ENCODE data around the gene GOLGA6D. TPM values are rescaled to one million over a fixed set of nuclear protein-coding genes. Genes with fewer than 3 reads are reported as not detected.
A peak's percentile ranks its signal among the peaks of the same experiment; 100 is the strongest.
"Not testable (repeated sequence)": the region's sequence is repeated elsewhere in the genome, so short reads cannot be mapped to it uniquely, and the experiment has no call there.

Gene GOLGA6D, protein sequence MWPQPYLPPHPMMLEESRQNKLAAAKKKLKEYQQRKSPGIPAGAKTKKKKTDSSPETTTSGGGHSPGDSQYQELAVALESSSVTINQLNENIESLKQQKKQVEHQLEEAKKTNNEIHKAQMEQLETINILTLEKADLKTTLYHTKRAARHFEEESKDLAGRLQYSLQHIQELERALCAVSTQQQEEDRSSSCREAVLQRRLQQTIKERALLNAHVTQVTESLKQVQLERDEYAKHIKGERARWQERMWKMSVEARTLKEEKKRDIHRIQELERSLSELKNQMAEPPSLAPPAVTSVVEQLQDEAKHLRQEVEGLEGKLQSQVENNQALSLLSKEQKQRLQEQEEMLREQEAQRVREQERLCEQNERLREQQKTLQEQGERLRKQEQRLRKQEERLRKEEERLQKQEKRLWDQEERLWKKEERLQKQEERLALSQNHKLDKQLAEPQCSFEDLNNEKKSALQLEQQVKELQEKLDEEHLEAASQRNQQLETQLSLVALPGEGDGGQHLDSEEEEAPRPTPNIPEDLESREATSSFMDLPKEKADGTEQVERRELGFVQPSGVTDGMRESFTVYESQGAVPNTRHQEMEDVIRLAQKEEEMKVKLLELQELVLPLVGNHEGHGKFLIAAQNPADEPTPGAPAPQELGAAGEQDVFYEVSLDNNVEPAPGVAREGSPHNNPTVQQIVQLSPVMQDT
- not detected in 2 replicates for polyA plus RNA-seq (2014; cell fraction: cytosol; rRNA removed)
- not detected in 2 replicates for polyA plus RNA-seq (2014; cell fraction: nucleus; rRNA removed)

DNA sequence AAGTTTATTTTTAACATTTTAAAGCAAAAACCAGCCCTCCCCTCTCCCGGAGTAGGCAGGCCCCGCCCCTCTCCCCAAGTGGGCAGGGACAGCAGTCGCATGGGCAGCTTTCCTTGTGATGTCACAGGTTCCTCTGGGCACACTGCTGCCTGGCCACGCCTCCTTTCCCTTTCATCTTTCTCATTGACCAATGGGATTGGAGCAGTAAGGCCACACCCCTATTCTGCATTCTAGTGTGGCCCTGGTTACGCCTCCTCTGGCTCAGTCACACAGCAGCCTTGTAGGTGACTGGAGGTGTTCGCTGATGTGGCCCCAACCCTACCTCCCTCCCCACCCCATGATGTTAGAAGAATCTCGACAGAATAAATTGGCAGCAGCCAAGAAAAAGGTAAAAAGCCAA, at the start of gene GOLGA6D:
Gene GOLGA6D, plus strand, starts transcription at position 264 of the 400 bp plus-strand sequence. Its CDS starts 41 bp downstream, at position 305.
- DNase-seq (ENCODE audit: low spot score), result not testable (repeated sequence)

DNA sequence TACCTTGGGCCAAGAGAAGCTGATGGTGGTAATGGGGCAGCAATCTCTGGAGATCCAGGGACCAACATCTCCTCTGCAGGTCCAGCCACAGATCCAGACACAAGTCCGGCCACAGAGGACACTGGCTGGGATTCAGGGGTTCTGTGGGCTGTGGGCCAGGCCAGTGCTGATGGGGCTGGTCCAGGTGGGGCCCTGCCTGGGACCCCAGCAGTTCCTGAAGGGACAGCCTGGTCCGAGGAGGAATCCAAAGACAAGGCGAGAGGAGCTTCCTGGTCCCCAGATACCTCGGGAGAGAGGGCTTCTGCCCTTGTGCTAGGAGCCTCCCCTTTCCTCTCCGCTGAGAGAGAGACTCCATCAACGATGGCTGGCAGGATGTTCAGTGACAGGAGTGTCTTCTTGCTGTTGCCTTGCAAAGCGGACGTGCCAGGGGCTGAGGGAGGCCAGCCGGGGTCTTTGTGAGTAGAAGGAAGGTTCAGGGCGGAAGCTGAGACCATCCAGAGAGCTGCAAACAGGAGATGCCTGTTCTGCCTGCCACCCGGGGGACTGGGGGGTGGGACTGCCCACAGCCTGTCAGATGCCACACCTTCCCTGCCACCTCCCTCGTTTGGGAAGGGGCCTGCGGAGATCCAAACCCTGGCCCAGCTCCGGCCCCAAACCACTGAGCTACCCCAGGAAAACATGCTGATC, 49.0 kb upstream of the GOLGA6D start:
- DNase-seq (ENCODE audit: low spot score), result no peak

DNA sequence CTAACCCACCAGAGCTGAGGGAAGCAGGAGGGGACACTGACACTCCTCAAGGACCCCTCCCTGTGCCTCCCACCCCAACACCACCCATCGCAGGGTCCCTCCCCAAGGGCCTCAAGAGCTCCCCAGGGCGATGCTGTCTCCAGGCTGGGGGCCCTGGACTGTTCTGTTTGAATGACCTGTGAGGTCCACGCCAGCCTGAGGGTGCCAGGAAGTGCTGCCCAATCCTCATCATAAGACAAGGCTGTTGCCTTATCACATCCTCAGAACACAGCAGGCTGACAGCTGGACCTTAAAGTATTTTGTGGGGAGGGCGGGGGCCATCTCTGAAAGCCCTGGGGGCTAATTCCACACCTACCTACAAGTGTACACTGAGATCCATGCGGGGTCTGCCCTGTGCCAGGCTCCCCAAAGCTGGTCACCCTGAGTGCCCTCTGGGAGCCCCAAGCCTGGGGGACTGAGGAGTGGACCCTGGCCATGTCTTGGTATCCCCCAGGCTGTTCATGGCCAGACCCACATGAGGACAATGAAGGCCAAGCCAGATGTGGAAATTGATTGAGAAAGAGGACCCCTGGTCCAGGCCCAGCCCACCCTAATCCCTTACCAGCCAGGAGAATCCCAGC, 48.3 kb upstream of the GOLGA6D start:
- no peak for DNase-seq (ENCODE audit: low spot score)

DNA sequence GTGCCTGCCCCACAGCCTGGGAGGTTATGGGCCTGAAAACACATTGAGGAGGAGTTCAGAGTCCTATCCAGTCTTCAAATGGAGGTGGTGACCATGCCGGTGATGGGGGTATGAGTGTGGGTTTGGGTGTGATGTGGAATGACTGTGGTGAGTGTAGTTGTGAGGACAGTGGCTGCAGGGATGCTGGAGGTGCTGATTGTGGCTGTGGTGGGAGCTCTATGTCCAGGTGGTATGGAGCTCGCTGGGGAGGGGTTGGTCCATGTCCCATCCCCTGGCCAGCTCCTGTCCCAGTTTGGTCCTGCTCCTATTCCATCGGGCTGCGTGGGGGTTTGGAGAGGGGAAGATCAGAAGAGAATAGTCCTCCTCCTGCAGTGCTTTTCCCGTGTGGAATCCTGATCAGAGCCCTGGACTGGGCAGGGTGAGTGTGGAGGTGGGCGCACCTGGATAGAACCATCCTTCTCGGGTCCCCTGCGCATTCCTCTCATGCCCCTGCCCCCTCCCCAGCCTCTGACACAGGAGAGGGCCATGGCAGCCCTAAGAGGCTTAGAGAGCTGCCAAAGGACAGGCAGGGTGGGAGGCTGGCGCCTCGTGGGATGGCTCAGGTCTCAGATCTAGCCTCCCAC, 47.5 kb upstream of the GOLGA6D start:
- DNase-seq (ENCODE audit: low spot score), result no peak

DNA sequence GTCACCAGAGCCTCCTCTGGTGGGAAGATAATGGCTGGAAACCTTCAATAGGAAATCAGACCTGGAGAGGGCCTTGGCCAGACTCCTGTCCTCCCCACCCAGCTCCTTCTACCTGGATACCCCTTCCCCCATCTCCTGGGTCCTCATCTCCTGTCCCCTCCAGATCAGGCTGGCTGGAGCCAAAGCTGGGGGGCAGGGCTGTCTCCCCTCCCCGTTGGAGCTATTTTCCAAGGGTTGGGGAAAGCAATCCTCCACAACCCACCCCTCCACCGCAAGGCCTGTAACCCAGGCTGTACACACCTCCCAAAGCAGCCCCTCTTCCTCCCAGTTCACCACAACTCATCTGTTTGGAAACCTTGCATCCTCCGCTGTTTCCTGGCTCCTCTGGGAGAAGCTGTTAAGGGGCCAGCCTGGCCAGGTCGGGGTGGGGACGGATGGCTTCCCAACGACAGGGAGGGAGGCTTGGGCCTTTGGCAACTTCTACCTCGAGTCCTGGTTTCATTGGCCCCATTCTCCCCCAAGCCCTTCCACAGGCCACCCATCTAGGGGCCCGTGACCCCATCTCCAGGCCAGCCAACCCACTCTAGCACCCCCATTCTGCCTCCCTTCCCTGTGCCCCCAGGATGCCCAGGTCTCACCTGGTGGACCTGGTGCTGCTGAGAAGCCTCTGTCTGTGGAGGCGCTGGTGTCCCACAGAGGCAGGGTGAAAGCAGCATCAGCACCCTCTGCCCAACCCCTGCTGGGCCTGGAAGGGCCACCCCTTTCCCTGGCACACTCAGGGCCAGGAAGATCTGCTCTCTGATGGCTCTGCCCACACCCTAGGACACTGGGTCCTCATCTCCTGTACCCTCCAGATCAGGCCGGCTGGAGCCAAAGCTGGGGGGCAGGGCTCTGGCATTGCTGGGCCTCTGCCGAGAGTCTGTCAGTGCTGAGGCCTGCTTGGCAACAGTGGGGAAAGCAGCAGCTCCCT, 46.6 kb upstream of the GOLGA6D start:
- no peak for DNase-seq (ENCODE audit: low spot score)

DNA sequence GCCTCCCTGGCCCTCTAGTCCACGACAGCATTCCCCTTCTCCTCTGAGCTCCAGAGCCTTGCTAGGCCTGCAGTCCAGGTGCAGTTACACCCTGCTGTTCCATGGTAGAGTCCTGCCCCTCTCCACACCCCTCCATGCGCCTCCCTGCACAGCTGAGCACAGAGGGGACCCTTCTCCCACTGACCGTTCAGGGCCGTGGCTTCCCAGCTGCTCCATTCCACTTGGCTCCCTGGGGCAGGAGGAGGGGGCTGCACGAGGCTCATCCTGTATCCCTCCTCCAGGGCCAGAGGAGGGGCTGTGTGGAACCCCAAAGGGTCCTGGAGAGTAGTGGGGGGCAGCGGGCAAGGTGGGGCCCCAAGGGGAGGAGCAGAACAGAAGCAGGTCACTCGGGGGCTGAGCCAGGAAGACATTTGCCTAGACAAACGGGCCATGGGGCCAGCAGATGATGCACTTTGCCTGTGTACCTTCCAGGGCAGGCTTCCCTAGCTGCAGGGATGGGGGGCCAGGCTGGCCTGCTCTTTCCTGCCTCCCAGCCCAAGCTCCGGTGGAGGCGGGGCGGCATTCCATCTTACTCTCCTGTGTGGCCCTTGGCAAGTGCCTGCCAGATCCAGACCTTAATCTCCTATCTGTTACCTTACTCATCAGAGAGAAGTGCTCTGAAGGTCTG, 45.2 kb upstream of the GOLGA6D start:
- no peak for DNase-seq (ENCODE audit: low spot score)

DNA sequence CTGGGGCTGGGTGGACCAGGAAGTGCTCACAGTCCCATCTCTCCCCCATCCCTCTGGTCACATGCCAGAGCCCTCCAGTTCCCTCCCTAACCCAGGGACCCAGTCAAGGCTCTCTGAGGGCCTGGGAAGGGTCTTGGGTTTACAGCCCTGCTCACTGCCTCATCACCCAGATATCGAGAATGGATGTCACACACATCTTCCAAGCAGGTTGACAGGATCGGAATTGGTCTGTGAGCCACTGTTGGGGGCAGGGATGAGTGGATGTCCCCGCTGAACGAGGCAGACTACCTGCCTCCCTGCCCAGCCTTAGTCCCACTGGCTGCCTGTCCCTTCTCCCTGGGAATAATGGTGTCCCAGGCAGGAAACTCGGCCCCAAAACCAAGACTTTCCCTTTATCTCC, 44.5 kb upstream of the GOLGA6D start:
- DNase-seq (ENCODE audit: low spot score), result no peak

DNA sequence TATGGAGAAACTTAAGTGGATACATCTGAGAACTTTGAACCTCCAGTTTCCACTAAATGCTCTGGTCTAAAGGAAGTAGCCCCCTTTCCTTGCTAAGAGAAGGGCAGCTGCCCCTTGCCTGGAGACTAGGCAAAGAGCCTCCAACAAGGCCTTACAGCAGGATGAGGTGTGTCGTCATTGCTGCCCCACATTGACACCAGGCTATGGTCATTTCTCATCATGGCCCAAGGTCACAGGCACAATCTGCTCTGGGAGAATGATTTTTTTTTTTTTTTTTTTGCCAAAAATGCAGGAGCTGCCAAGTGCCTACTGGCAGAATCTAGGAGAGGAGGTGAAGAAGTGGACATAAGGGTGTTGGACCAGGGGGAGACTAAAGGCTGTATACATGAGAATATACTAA, 36.9 kb upstream of the GOLGA6D start:
- not testable (repeated sequence) for DNase-seq (ENCODE audit: low spot score)

DNA sequence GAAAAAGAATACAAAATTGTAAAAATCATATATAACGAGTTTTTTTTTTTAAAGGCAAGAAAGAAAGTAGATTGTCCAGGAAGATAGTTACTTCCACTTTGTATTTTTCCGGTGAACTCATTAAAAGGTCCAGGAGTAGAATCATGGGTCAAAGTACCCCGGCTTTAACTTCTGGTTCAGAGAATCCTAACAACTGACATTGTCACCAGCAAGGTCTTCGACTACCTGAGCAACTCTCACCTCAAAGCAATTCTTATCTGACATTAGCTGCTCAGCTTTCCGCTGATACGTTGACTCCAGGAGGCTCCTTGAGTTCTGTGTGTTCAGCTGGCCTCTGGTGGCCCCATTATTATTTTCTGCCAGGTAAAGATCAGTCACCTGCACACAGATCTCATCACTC, 33.6 kb upstream of the GOLGA6D start:
- not testable (repeated sequence) for DNase-seq (ENCODE audit: low spot score)

DNA sequence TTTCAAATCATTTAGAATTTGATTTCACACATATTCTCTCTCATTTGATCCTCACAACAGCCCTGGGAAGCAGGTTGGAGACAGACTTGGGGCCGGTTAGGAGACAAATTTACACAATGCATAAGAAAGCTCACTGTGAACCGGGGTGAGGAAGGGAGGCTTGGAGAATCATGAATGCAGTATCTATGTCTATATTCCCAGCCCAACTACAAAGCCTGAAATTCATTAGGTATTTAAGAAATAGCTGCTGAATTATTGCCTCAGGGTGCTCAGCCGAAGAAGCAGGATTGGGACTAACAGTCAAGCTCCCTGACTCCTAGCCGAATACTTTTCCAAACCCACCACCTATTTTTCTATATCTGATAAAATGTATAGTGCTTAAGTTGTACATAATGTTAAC, 32.9 kb upstream of the GOLGA6D start:
- DNase-seq (ENCODE audit: low spot score), result no peak

DNA sequence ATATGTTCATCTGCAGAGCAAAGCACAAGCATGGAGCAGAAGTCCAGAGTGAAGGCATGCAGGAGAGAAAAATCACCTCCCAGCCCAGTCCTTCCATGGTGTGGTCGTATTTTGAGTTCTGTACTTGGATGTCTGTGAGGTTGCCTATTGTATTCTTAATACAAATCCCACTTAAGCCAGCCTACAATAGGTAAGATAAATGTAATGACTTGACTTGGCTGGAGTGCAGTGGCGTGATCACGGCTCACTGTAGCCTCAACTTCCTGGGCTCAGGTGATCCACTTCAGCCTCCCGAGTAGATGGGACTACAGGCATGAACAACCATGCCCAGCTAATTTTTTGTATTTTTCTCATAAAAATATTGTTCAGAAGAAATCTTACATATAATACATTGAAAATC, 31.3 kb upstream of the GOLGA6D start:
- DNase-seq (ENCODE audit: low spot score), result not testable (repeated sequence)

DNA sequence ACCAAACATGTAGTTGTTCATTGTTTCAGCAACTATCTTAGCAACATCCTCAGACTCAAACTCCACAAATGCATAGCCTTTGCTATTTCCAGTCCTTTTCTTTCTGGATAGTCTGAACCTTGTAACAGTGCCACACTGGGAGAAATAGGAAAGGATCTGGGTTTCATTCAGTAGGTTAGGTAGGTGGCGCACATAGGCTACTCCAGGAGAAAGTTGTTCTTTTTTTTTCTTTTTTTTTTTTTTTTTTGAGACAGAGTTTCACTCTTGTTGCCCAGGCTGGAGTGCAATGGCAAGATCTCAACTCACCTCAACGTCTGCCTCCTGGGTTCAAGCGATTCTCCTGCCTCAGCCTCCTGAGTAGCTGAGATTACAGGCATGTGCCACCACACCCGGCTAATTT, 30.4 kb upstream of the GOLGA6D start:
- DNase-seq (ENCODE audit: low spot score), result not testable (repeated sequence)

DNA sequence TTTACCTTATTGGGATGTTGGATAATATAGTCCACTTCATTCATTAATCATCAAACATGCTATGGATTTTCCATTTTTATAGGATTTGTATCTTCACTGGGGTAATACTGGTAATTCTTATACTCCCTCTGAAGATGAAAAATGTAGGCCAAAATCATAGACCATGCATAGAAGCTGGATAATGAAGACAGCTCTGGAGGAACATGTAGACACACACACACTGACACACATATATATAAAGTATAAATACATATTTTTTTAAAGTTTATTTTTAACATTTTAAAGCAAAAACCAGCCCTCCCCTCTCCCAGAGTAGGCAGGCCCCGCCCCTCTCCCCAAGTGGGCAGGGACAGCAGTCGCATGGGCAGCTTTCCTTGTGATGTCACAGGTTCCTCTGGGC, 24.6 kb upstream of the GOLGA6D start, which contains the start of gene GOLGA6C:
Gene GOLGA6C, plus strand, starts transcription at position 301 of the 400 bp plus-strand sequence. CDS start 265 bp downstream, outside the sequence.
- not testable (repeated sequence) for DNase-seq (ENCODE audit: low spot score)

DNA sequence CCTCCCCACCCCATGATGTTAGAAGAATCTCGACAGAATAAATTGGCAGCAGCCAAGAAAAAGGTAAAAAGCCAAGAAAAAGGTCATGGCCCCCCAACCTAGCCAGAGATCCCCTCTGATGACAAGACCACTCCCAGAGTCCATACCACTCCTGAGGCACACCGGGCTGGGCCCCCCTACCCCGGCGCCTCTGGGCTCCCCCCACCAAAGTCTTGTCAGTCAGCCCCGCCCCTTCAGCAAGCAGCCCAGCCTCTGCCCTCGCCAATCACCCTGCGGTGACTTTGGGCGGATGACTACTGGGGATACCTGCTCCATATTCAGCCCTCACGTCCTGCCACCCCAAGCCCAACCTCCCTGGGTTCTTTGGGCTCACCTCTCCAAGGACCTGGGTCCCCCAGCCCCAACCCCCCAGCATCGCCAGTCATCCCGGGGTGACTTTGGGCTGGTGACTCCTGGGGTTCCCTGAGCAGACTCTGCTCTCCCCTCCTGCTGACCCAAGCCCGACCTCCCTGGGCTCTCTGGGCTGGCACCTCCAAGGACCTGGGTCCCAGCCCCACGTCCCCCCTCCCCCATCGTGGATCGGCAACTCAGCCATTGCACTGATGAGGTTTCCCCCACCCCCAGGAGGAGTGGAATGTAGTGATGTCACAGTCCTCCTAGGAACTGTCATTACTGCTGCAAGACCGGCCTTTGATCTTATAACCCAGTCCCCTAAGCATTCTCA, 23.9 kb upstream of the GOLGA6D start:
- not testable (repeated sequence) for DNase-seq (ENCODE audit: low spot score)

DNA sequence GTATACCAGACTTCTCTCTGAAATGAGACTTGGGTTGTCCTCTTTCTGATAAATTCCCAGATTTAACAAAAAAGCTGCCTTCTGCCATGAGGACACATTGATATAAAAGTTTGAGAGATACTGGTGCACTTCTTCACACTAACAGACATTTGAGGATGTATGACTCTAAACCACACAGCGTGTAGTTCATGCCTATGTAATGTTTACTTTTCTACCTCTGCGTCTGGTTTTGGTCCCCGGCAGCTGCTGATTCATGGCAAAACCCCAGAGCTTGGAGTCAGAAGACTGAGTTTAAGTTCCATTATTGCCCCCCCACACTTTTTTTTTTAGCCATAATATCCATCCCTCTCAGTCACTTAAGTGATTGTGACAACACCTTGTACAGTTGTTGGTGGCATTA, 22.8 kb upstream of the GOLGA6D start:
- DNase-seq (ENCODE audit: low spot score), result not testable (repeated sequence)

DNA sequence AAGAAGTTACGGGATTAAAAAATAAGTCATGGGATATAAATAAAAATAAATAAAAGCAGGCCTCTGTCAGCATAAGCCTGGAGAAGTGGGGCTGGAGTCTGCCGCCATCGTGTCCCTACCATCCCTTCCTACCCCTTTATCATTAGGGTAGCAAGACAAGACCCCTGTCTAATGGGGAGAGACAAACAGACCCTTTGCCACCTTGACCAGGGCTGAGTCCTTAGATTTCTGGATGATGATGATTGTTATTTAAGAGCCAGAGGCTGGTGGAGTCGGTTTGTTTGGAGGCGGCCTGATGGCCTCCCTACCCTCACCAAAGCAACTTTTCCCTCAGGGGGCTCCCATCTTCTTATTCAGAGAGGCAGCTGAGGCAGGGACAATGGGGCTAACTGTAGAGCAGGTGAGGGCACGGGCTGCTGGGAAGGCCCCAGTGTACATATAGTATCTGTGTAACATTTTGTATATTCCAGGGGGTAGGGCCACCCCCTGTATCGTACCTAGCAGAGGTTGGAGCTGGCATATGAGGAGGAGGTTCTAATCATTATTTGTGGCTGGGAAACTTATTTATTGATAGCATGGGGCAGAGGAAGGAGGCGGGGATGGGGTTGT, 8.8 kb upstream of the GOLGA6D start:
- not testable (repeated sequence) for DNase-seq (ENCODE audit: low spot score)

DNA sequence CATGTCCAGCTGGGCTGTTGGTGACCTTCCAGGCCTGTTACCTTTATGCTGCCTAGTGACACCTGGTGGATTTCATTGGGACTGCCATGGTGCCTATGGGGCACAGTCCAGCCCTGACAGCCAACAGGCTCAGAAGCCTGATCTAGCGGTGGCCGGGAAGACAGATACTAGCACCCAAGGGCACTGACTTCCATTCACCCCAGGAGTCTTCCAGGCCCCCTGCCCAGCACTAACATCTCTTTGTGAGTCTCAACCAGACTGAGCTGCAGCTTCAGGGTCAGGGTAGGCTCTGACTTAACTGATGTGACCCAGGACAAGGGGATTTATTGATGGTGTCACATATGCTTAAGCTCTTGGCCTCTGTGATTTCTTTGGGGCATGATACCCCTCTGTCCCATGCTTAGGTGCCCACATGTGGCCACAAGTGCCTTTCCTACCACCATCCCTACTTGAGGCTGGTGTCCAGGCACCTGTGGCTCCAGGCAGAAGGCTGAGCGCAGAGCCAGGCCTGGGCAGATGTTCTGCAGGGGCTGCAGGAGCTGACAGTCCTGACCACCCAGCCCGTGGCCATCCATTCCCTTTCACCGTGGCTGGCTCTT, 8.0 kb upstream of the GOLGA6D start:
- DNase-seq (ENCODE audit: low spot score), result peak; percentile 56

DNA sequence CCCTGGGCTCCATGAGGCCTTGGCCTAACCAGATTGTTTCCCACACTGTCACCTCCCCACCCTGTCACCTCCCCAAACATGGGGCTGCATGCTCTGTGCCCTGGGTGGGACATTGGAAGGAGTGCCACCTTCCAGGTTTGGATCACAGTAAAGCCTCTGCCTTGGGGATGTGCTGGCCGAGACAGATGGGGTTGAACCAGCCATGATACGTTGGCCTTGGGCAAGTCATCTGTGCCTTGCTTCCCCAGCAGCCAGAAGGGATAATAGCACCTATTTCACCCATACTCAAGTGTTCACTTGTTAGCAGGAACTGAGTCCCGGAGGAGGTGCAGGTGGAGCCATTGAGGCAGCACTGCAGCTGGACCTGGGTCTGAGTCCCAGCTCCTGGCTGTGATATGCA, 7.0 kb upstream of the GOLGA6D start:
- DNase-seq (ENCODE audit: low spot score), result not testable (repeated sequence)

All from SK-N-DZ (cell line).